WTC11 (cell line): ENCODE results near the gene CDK6. TPM values are rescaled to one million over a fixed set of nuclear protein-coding genes. Genes with fewer than 3 reads are reported as not detected.

ENCODE experiments used
- ATAC-seq: fragments of 200-7000 bp; cut with Tn5 transposase; 2 replicates; pipeline ENCODE4 v1.10.0; 2021; ENCODE audit warnings: mild to moderate bottlenecking, moderate library complexity
- CTCF ChIA-PET: fragments of 300-600 bp; sonication (Branson Sonifier 250); formaldehyde crosslinking; loops from one replicate; lab custom pipeline; 2021; ENCODE audit warnings: antibody characterized with exemption; lab: Charles Lee
- POLR2A ChIA-PET: fragments of 350-600 bp; sonication (Branson Sonifier 250); formaldehyde crosslinking; loops from one replicate; lab custom pipeline; 2021; ENCODE audit warnings: antibody characterized with exemption; lab: Charles Lee
- DNase-seq: peaks from one replicate; pipeline ENCODE4 v3.0.0; 2021; ENCODE audit warnings: low spot score
- H3K27ac Mint-ChIP-seq: 2 replicates; pipeline ENCODE4 v1.8.0; 2021; ENCODE audit warnings: mixed read lengths
- H3K27me3 Mint-ChIP-seq: 2 replicates; pipeline ENCODE4 v1.8.0; 2021; ENCODE audit warnings: low read depth, mild to moderate bottlenecking, moderate library complexity, mixed read lengths
- H3K36me3 Mint-ChIP-seq: 2 replicates; pipeline ENCODE4 v1.8.0; 2021; ENCODE audit warnings: mixed read lengths
- H3K4me1 Mint-ChIP-seq: 2 replicates; pipeline ENCODE4 v1.8.0; 2022; ENCODE audit warnings: mixed read lengths
- H3K4me3 Mint-ChIP-seq: 2 replicates; pipeline ENCODE4 v1.8.0; 2021; ENCODE audit warnings: mild to moderate bottlenecking, moderate library complexity, mixed read lengths
- H3K9me3 Mint-ChIP-seq: 2 replicates; pipeline ENCODE4 v1.8.0; 2021; ENCODE audit warnings: mixed read lengths
- CREM ChIP-seq: sonication (generic); formaldehyde crosslinking; IDR thresholded peaks from 2 replicates; pipeline ENCODE4 v1.8.1; 2022; ENCODE audit warnings: mild to moderate bottlenecking, missing genetic modification reagents, moderate library complexity
- ELF4 ChIP-seq: sonication (generic); formaldehyde crosslinking; IDR thresholded peaks from 2 replicates; pipeline ENCODE4 v1.8.1; 2022; ENCODE audit warnings: low read depth, mild to moderate bottlenecking, moderate library complexity, missing genetic modification reagents
- EMX1 ChIP-seq: fragments of 250-450 bp; sonication (Bioruptor Pico); IDR thresholded peaks from 2 replicates; pipeline ENCODE4 v1.8.0; 2021; ENCODE audit warnings: mild to moderate bottlenecking
- FOXK1 ChIP-seq: sonication (generic); formaldehyde crosslinking; IDR thresholded peaks from 2 replicates; pipeline ENCODE4 v1.8.0; 2022; ENCODE audit warnings: mild to moderate bottlenecking, moderate library complexity, missing genetic modification reagents
- JAZF1 ChIP-seq: fragments of 250-450 bp; sonication (Bioruptor Pico); IDR thresholded peaks from 2 replicates; pipeline ENCODE4 v1.9.0; 2021; ENCODE audit warnings: moderate library complexity, mild to moderate bottlenecking, inconsistent platforms
- JUN ChIP-seq: sonication (generic); formaldehyde crosslinking; IDR thresholded peaks from 2 replicates; pipeline ENCODE4 v1.8.0; 2023; ENCODE audit warnings: mild to moderate bottlenecking, missing genetic modification reagents
- KAT7 ChIP-seq: sonication (generic); formaldehyde crosslinking; IDR thresholded peaks from 2 replicates; pipeline ENCODE4 v1.8.1; 2023; ENCODE audit warnings: missing genetic modification reagents, mild to moderate bottlenecking, borderline replicate concordance
- NFE2L1 ChIP-seq: sonication (generic); formaldehyde crosslinking; IDR thresholded peaks from 2 replicates; pipeline ENCODE4 v1.8.1; 2023; ENCODE audit warnings: missing genetic modification reagents
- NR1H2 ChIP-seq: sonication (generic); formaldehyde crosslinking; IDR thresholded peaks from 2 replicates; pipeline ENCODE4 v1.9.0; 2021; ENCODE audit warnings: mild to moderate bottlenecking, moderate library complexity, missing genetic modification reagents
- ZNF232 ChIP-seq: sonication (generic); formaldehyde crosslinking; IDR thresholded peaks from 2 replicates; pipeline ENCODE4 v1.8.0; 2022; ENCODE audit warnings: mild to moderate bottlenecking, missing genetic modification reagents
- ZNF317 ChIP-seq: sonication (generic); formaldehyde crosslinking; IDR thresholded peaks from 2 replicates; pipeline ENCODE4 v1.8.1; 2023; ENCODE audit warnings: low read depth, mild to moderate bottlenecking, moderate library complexity, missing genetic modification reagents, borderline replicate concordance
- ZNF423 ChIP-seq: fragments of 250-450 bp; sonication (Bioruptor Pico); IDR thresholded peaks from 2 replicates; pipeline ENCODE4 v2.1.2; 2022; ENCODE audit warnings: mild to moderate bottlenecking, moderate library complexity
- ZNF512 ChIP-seq: sonication (generic); formaldehyde crosslinking; IDR thresholded peaks from 2 replicates; pipeline ENCODE4 v1.8.1; 2022; ENCODE audit warnings: missing genetic modification reagents, borderline replicate concordance
- total RNA-seq: library from RNA; stranded (reverse); gene quantifications from 3 replicates; pipeline ENCODE4 v1.2.3, GENCODE V29; 2021
- TF ChIP-seq, protein P1 (sequence below): fragments of 250-450 bp; sonication (Bioruptor Pico); IDR thresholded peaks from 2 replicates; pipeline ENCODE4 v1.9.0; 2021; ENCODE audit warnings: mild to moderate bottlenecking
- TF ChIP-seq, protein P2 (sequence below): sonication (generic); formaldehyde crosslinking; IDR thresholded peaks from 2 replicates; pipeline ENCODE4 v1.8.0; 2022; ENCODE audit warnings: missing genetic modification reagents
- TF ChIP-seq, protein P3 (sequence below): sonication (generic); formaldehyde crosslinking; IDR thresholded peaks from 2 replicates; pipeline ENCODE4 v1.8.1; 2023; ENCODE audit warnings: mild to moderate bottlenecking, moderate library complexity, missing genetic modification reagents

The CDK6 gene
- total RNA-seq, 1 experiment from 2014 or later = 47.2 TPM

GRCh38 chr7:92645114-92646061 lies 191.0 kb downstream of the CDK6 start:
- TF ChIP-seq, protein P1, sequence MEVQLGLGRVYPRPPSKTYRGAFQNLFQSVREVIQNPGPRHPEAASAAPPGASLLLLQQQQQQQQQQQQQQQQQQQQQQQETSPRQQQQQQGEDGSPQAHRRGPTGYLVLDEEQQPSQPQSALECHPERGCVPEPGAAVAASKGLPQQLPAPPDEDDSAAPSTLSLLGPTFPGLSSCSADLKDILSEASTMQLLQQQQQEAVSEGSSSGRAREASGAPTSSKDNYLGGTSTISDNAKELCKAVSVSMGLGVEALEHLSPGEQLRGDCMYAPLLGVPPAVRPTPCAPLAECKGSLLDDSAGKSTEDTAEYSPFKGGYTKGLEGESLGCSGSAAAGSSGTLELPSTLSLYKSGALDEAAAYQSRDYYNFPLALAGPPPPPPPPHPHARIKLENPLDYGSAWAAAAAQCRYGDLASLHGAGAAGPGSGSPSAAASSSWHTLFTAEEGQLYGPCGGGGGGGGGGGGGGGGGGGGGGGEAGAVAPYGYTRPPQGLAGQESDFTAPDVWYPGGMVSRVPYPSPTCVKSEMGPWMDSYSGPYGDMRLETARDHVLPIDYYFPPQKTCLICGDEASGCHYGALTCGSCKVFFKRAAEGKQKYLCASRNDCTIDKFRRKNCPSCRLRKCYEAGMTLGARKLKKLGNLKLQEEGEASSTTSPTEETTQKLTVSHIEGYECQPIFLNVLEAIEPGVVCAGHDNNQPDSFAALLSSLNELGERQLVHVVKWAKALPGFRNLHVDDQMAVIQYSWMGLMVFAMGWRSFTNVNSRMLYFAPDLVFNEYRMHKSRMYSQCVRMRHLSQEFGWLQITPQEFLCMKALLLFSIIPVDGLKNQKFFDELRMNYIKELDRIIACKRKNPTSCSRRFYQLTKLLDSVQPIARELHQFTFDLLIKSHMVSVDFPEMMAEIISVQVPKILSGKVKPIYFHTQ = no peak
- TF ChIP-seq ZNF232 (no peak), ZNF317 (no peak), CREM (CRISPR knock-in tag) (no peak), ZNF423 (CRISPR knock-in tag) (no peak), JAZF1 (CRISPR knock-in tag) (no peak), EMX1 (CRISPR knock-in tag) (no peak), ELF4 (CRISPR knock-in tag) (no peak), NFE2L1 (CRISPR knock-in tag) (no peak), JUN (no peak), ZNF512 (no peak), FOXK1 (CRISPR knock-in tag) (no peak), KAT7 (CRISPR knock-in tag) (no peak), NR1H2 (no peak)
- TF ChIP-seq, protein P2, sequence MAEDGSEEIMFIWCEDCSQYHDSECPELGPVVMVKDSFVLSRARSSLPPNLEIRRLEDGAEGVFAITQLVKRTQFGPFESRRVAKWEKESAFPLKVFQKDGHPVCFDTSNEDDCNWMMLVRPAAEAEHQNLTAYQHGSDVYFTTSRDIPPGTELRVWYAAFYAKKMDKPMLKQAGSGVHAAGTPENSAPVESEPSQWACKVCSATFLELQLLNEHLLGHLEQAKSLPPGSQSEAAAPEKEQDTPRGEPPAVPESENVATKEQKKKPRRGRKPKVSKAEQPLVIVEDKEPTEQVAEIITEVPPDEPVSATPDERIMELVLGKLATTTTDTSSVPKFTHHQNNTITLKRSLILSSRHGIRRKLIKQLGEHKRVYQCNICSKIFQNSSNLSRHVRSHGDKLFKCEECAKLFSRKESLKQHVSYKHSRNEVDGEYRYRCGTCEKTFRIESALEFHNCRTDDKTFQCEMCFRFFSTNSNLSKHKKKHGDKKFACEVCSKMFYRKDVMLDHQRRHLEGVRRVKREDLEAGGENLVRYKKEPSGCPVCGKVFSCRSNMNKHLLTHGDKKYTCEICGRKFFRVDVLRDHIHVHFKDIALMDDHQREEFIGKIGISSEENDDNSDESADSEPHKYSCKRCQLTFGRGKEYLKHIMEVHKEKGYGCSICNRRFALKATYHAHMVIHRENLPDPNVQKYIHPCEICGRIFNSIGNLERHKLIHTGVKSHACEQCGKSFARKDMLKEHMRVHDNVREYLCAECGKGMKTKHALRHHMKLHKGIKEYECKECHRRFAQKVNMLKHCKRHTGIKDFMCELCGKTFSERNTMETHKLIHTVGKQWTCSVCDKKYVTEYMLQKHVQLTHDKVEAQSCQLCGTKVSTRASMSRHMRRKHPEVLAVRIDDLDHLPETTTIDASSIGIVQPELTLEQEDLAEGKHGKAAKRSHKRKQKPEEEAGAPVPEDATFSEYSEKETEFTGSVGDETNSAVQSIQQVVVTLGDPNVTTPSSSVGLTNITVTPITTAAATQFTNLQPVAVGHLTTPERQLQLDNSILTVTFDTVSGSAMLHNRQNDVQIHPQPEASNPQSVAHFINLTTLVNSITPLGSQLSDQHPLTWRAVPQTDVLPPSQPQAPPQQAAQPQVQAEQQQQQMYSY (CRISPR knock-in tag) = no peak
- TF ChIP-seq, protein P3, sequence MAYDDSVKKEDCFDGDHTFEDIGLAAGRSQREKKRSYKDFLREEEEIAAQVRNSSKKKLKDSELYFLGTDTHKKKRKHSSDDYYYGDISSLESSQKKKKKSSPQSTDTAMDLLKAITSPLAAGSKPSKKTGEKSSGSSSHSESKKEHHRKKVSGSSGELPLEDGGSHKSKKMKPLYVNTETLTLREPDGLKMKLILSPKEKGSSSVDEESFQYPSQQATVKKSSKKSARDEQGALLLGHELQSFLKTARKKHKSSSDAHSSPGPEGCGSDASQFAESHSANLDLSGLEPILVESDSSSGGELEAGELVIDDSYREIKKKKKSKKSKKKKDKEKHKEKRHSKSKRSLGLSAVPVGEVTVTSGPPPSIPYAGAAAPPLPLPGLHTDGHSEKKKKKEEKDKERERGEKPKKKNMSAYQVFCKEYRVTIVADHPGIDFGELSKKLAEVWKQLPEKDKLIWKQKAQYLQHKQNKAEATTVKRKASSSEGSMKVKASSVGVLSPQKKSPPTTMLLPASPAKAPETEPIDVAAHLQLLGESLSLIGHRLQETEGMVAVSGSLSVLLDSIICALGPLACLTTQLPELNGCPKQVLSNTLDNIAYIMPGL (CRISPR knock-in tag) = no peak
- DNase-seq = no peak
- ChIA-PET POLR2A (no interaction called here), CTCF (interaction anchor here (1.1 kb wide), 1 partner anchor 12 kb away, joined by 3 read pairs; no protein-coding TSS in a partner anchor)
- no peak overlapping the region for H3K4me3 Mint-ChIP-seq
- H3K4me1 Mint-ChIP-seq = peaks cover 9% of the 10 kb centered on the region
- H3K9me3 Mint-ChIP-seq = no peaks in the 10 kb centered on the region
- no peaks in the 10 kb centered on the region for H3K27me3 Mint-ChIP-seq
- no peaks in the 10 kb centered on the region for H3K36me3 Mint-ChIP-seq
- no peak; the same call in 1 of the 2 replicates for ATAC-seq
- H3K27ac Mint-ChIP-seq = no peak overlapping the region
